OCI-LY7 (cell line): ENCODE measurements around the gene DNAH9. TPM values are rescaled to one million over a fixed set of nuclear protein-coding genes. Genes with fewer than 3 reads are reported as not detected.

ENCODE experiments used
- BruUV-seq: library from RNA; stranded (reverse); fragments of 400-500 nt; replicated peaks from 2 replicates; lab custom pipeline; 2021; lab: Mats Ljungman, UMichigan
- CTCF ChIA-PET: fragments of 300-600 bp; sonication (Branson Sonifier 250); formaldehyde crosslinking; loops from one replicate; lab custom pipeline; 2022; ENCODE audit warnings: antibody characterized with exemption; ENCODE audit not compliant: unreplicated experiment; lab: Charles Lee
- POLR2A ChIA-PET: fragments of 300-600 bp; sonication (Branson Sonifier 250); formaldehyde crosslinking; loops from one replicate; lab custom pipeline; 2022; ENCODE audit warnings: antibody characterized with exemption; lab: Charles Lee
- DNase-seq: peaks from one replicate; pipeline ENCODE4 v3.0.0-alpha.2; 2015; ENCODE audit warnings: low spot score
- H2AFZ ChIP-seq: fragments of 200-600 bp; sonication (generic), shearing (Covaris generic); 2 replicates; pipeline ENCODE4 v1.6.1; 2014; ENCODE audit warnings: mild to moderate bottlenecking, antibody characterized with exemption, low read length, moderate library complexity
- H3K27ac ChIP-seq: fragments of 200-600 bp; sonication (generic); 2 replicates; pipeline ENCODE4 v1.5.1; 2014; ENCODE audit warnings: mixed run types, low read depth, mild to moderate bottlenecking, moderate library complexity, low read length, inconsistent platforms; ENCODE audit not compliant: poor library complexity, severe bottlenecking
- H3K36me3 ChIP-seq: fragments of 200-600 bp; sonication (generic); 2 replicates; pipeline ENCODE4 v1.6.1; 2014; ENCODE audit warnings: mild to moderate bottlenecking, antibody characterized with exemption, low read length, moderate library complexity, mixed read lengths; ENCODE audit not compliant: insufficient read depth
- H3K4me1 ChIP-seq: fragments of 200-600 bp; sonication (generic); 2 replicates; pipeline ENCODE4 v1.5.1; 2014; ENCODE audit warnings: mild to moderate bottlenecking, low read length; ENCODE audit not compliant: insufficient read depth, poor library complexity, severe bottlenecking
- H3K4me2 ChIP-seq: fragments of 200-600 bp; sonication (generic); 2 replicates; pipeline ENCODE4 v1.6.1; 2014; ENCODE audit warnings: mild to moderate bottlenecking, low read length
- H3K4me3 ChIP-seq: fragments of 200-600 bp; sonication (generic); 2 replicates; pipeline ENCODE4 v1.5.1; 2014; ENCODE audit warnings: mild to moderate bottlenecking, low read depth, low read length; ENCODE audit not compliant: poor library complexity, severe bottlenecking
- H3K79me2 ChIP-seq: fragments of 200-600 bp; sonication (generic); 2 replicates; pipeline ENCODE4 v1.6.1; 2016; ENCODE audit warnings: low read depth, mild to moderate bottlenecking, low read length, moderate library complexity, mixed read lengths; ENCODE audit not compliant: insufficient read depth
- H3K9me2 ChIP-seq: fragments of 200-600 bp; sonication (generic); 2 replicates; pipeline ENCODE4 v1.6.1; 2016; ENCODE audit warnings: mild to moderate bottlenecking, low read length, mixed read lengths; ENCODE audit not compliant: insufficient read depth
- H3K9me3 ChIP-seq: fragments of 200-600 bp; sonication (generic); 2 replicates; pipeline ENCODE4 v1.6.1; 2014; ENCODE audit warnings: mild to moderate bottlenecking, mixed run types, low read length, mixed read lengths
- H4K20me1 ChIP-seq: fragments of 200-600 bp; sonication (generic); 2 replicates; pipeline ENCODE4 v1.6.1; 2014; ENCODE audit warnings: mild to moderate bottlenecking, antibody characterized with exemption, low read length, moderate library complexity, mixed read lengths; ENCODE audit not compliant: insufficient read depth
- EZH2phosphoT487 ChIP-seq: fragments of 200-600 bp; sonication (generic); IDR thresholded peaks from 2 replicates; pipeline ENCODE4 v1.6.1; 2018; ENCODE audit warnings: low read depth, borderline replicate concordance, mild to moderate bottlenecking, mixed run types, antibody characterized with exemption, low read length, moderate library complexity, mixed read lengths
- intact Hi-C: fragments of 100-400 bp; cut with micrococcal nuclease; formaldehyde crosslinking; loops from one replicate; pipeline ENCODE4 v1.10.0; 2022; ENCODE audit not compliant: unreplicated experiment
- total RNA-seq, 2 experiments: library from RNA; depleted of rRNA in 1 of 2; stranded (reverse); fragments of >200 nt in 1 of 2; shearing (Covaris generic) in 1 of 2; gene quantifications; 2 replicates each; pipeline ENCODE4 v1.2.3, GENCODE V29; 2014 to 2022
- TF ChIP-seq, protein P1 (sequence below): fragments of 200-600 bp; sonication (generic); conservative IDR thresholded peaks from 2 replicates; pipeline ENCODE4 v1.5.1; 2014; ENCODE audit warnings: mild to moderate bottlenecking, antibody characterized with exemption, low read length, moderate library complexity, mixed read lengths

Gene DNAH9
- total RNA-seq, 2 experiments from 2014 or later = not detected

DNA sequence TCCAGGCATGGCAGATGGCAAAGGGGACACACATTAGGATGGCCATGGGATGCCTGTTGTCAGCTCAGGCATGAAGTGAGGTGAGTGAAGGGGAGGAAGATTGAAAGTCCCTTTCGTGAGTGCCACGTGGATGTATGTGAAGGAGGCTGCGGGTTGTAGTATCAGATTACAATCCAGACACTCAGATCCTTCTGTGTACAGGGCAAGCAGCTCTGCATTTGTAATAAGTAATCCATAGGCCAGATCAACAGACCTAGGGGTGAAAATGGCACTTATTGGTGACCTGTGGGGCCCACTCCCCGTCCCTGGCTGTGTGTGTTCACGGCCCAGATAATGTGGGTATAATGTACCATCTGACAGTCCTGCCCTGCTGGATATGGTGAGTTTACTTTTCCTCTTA lies 159.5 kb downstream of the DNAH9 start:
- intact Hi-C loops = loop anchor here (10.0 kb wide), 1 partner anchor 63 kb away; no protein-coding TSS in a partner anchor
- TF ChIP-seq EZH2phosphoT487 = no peak
- TF ChIP-seq, protein P1, sequence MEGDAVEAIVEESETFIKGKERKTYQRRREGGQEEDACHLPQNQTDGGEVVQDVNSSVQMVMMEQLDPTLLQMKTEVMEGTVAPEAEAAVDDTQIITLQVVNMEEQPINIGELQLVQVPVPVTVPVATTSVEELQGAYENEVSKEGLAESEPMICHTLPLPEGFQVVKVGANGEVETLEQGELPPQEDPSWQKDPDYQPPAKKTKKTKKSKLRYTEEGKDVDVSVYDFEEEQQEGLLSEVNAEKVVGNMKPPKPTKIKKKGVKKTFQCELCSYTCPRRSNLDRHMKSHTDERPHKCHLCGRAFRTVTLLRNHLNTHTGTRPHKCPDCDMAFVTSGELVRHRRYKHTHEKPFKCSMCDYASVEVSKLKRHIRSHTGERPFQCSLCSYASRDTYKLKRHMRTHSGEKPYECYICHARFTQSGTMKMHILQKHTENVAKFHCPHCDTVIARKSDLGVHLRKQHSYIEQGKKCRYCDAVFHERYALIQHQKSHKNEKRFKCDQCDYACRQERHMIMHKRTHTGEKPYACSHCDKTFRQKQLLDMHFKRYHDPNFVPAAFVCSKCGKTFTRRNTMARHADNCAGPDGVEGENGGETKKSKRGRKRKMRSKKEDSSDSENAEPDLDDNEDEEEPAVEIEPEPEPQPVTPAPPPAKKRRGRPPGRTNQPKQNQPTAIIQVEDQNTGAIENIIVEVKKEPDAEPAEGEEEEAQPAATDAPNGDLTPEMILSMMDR = no peak
- H3K4me1 ChIP-seq = no peaks in the 10 kb centered on the region
- no peak overlapping the region for H3K27ac ChIP-seq
- CTCF ChIA-PET = no interaction called here
- no peaks in the 10 kb centered on the region for H3K79me2 ChIP-seq
- DNase-seq = no peak
- H3K9me3 ChIP-seq = no peaks in the 10 kb centered on the region
- POLR2A ChIA-PET = no interaction called here
- H3K36me3 ChIP-seq = no peaks in the 10 kb centered on the region
- H3K9me2 ChIP-seq = no peaks in the 10 kb centered on the region
- no peak overlapping the region for H3K4me2 ChIP-seq
- no peaks in the 10 kb centered on the region for H4K20me1 ChIP-seq
- H2AFZ ChIP-seq = no peak overlapping the region
- H3K4me3 ChIP-seq = no peak overlapping the region
- no TSS peak for BruUV-seq

GRCh38 chr17:11768106-11768505 lies 169.8 kb downstream of the DNAH9 start:
- ChIA-PET CTCF (no interaction called here), POLR2A (no interaction called here)
- Histone ChIP-seq H3K9me3 (no peaks in the 10 kb centered on the region), H3K9me2 (no peaks in the 10 kb centered on the region), H4K20me1 (no peaks in the 10 kb centered on the region), H3K4me2 (no peak overlapping the region), H3K36me3 (no peaks in the 10 kb centered on the region), H2AFZ (no peak overlapping the region), H3K4me3 (no peak overlapping the region), H3K79me2 (no peaks in the 10 kb centered on the region), H3K4me1 (no peaks in the 10 kb centered on the region), H3K27ac (no peak overlapping the region)
- BruUV-seq = no TSS peak
- intact Hi-C loops = no loop called here
- TF ChIP-seq, protein P1 = no peak
- no peak for TF ChIP-seq EZH2phosphoT487
- DNase-seq = no peak

DNA sequence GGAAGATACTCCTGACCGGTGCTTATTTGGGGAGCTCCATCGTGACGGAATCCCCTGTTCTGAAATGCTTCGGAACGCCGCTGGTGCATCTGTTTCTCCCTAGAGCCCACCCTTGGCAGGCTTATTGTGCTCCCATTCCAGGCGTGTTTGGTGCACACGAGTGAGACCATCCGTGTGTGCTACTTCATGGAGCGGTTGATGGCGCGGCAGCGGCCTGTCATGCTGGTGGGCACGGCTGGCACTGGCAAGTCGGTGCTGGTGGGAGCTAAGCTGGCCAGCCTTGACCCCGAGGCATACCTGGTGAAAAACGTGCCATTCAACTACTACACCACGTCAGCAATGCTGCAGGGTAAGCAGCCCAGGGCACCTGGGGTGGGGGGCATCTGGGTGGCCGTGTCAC lies 170.7 kb downstream of the DNAH9 start:
- Histone ChIP-seq H3K36me3 (no peaks in the 10 kb centered on the region), H3K4me2 (no peak overlapping the region), H2AFZ (no peak overlapping the region), H3K27ac (no peak overlapping the region), H3K9me3 (no peaks in the 10 kb centered on the region), H3K79me2 (no peaks in the 10 kb centered on the region), H3K4me1 (no peaks in the 10 kb centered on the region), H3K4me3 (no peak overlapping the region), H4K20me1 (no peaks in the 10 kb centered on the region), H3K9me2 (no peaks in the 10 kb centered on the region)
- BruUV-seq = no TSS peak
- intact Hi-C loops = no loop called here
- POLR2A ChIA-PET = no interaction called here
- DNase-seq = no peak
- CTCF ChIA-PET = no interaction called here
- TF ChIP-seq, protein P1 = no peak
- TF ChIP-seq EZH2phosphoT487 = no peak
